Nephron (organoid): ENCODE measurements around the gene CDHR3.
A peak's percentile ranks its signal among the peaks of the same experiment; 100 is the strongest.

ENCODE experiments used
- H3K27ac Mint-ChIP-seq, 3 experiments: 2 replicates each; pipeline ENCODE4 v1.8.0; 2020; ENCODE audit warnings: mixed read lengths in 3 of 3, mild to moderate bottlenecking in 2 of 3, moderate library complexity in 1 of 3
- H3K27me3 Mint-ChIP-seq: 2 replicates; pipeline ENCODE4 v1.8.0; 2021; ENCODE audit warnings: low read depth, mild to moderate bottlenecking, moderate library complexity, mixed read lengths
- H3K36me3 Mint-ChIP-seq: 2 replicates; pipeline ENCODE4 v1.8.0; 2020; ENCODE audit warnings: low read depth, mixed read lengths
- H3K4me1 Mint-ChIP-seq: 2 replicates; pipeline ENCODE4 v1.8.0; 2020; ENCODE audit warnings: mixed read lengths
- H3K4me3 Mint-ChIP-seq, 3 experiments: 2 replicates each; pipeline ENCODE4 v1.8.0; 2020; ENCODE audit warnings: mild to moderate bottlenecking in 3 of 3, mixed read lengths in 3 of 3, moderate library complexity in 2 of 3
- H3K9me3 Mint-ChIP-seq: 2 replicates; pipeline ENCODE4 v1.8.0; 2020; ENCODE audit warnings: mixed read lengths
- CTCF ChIP-seq, 3 experiments: fragments of 200-600 bp; sonication (generic); IDR thresholded peaks; one replicate each; pipeline ENCODE4 v1.5.0; 2021; ENCODE audit warnings: antibody characterized with exemption in 3 of 3; ENCODE audit not compliant: unreplicated experiment in 3 of 3

Gene CDHR3

GRCh38 chr7:105924945-105925344, 38.1 kb upstream of the CDHR3 start:
- Mint-ChIP-seq H3K4me3 (no peak overlapping the region), H3K27ac (no peak overlapping the region), H3K27me3 (peaks cover 3% of the 10 kb centered on the region), H3K4me1 (no peaks in the 10 kb centered on the region), H3K36me3 (peaks cover 37% of the 10 kb centered on the region), H3K9me3 (peaks cover 37% of the 10 kb centered on the region)
- no peak for TF ChIP-seq CTCF (IDR thresholded peaks at IDR 0.05; ENCODE audit: unreplicated experiment in 3 of 3)

GRCh38 chr7:105926131-105926530, 36.9 kb upstream of the CDHR3 start:
- Mint-ChIP-seq H3K27ac (no peak overlapping the region), H3K4me3 (no peak overlapping the region), H3K36me3 (peaks cover 34% of the 10 kb centered on the region), H3K4me1 (no peaks in the 10 kb centered on the region), H3K27me3 (peaks cover 3% of the 10 kb centered on the region), H3K9me3 (peaks cover 37% of the 10 kb centered on the region)
- no peak for TF ChIP-seq CTCF (IDR thresholded peaks at IDR 0.05; ENCODE audit: unreplicated experiment in 3 of 3)

GRCh38 chr7:105931179-105931578, 31.9 kb upstream of the CDHR3 start:
- H3K36me3 Mint-ChIP-seq, result no peaks in the 10 kb centered on the region
- H3K4me3 Mint-ChIP-seq, result no peak overlapping the region
- H3K27me3 Mint-ChIP-seq, result peaks cover 7% of the 10 kb centered on the region
- TF ChIP-seq CTCF (IDR thresholded peaks at IDR 0.05; ENCODE audit: unreplicated experiment in 3 of 3), result no peak
- peaks cover 10% of the 10 kb centered on the region for H3K9me3 Mint-ChIP-seq
- H3K4me1 Mint-ChIP-seq, result peaks cover 13% of the 10 kb centered on the region
- no peak overlapping the region for H3K27ac Mint-ChIP-seq

GRCh38 chr7:105932835-105933477, 30.1 kb upstream of the CDHR3 start:
- Mint-ChIP-seq H3K4me3 (no peak overlapping the region), H3K9me3 (peaks cover 3% of the 10 kb centered on the region), H3K36me3 (no peaks in the 10 kb centered on the region), H3K27ac (no peak overlapping the region), H3K27me3 (peaks cover 7% of the 10 kb centered on the region), H3K4me1 (peaks cover 13% of the 10 kb centered on the region)
- TF ChIP-seq CTCF (IDR thresholded peaks at IDR 0.05; ENCODE audit: unreplicated experiment in 3 of 3), result no peak

- H3K9me3 Mint-ChIP-seq, result no peaks in the 10 kb centered on the region
- H3K36me3 Mint-ChIP-seq, result no peaks in the 10 kb centered on the region
- no peak overlapping the region for H3K4me3 Mint-ChIP-seq
Observed at GRCh38 chr7:105934572-105935185, 28.4 kb upstream of the CDHR3 start.

More at GRCh38 chr7:105934572-105935185, 28.4 kb upstream of the CDHR3 start:
- Mint-ChIP-seq H3K27ac (no peak overlapping the region), H3K4me1 (peaks cover 13% of the 10 kb centered on the region), H3K27me3 (peaks cover 7% of the 10 kb centered on the region)
- peak in 2 of 3 experiments; percentile 31 to 37 for TF ChIP-seq CTCF (IDR thresholded peaks at IDR 0.05; ENCODE audit: unreplicated experiment in 3 of 3)
